Hepatocyte (in vitro differentiated cells): ENCODE measurements around the gene EDAR.

Experiments
- EZH2 ChIP-seq: fragments of 200-600 bp; sonication (generic); IDR thresholded peaks from 2 replicates; pipeline ENCODE4 v1.6.1; 2016; ENCODE audit warnings: antibody characterized with exemption, mild to moderate bottlenecking, borderline replicate concordance
- TF ChIP-seq, protein P1 (sequence below): fragments of 200-600 bp; sonication (generic); IDR thresholded peaks from 2 replicates; pipeline ENCODE4 v1.5.1; 2016; ENCODE audit warnings: antibody characterized with exemption, mild to moderate bottlenecking; ENCODE audit not compliant: poor library complexity

DNA sequence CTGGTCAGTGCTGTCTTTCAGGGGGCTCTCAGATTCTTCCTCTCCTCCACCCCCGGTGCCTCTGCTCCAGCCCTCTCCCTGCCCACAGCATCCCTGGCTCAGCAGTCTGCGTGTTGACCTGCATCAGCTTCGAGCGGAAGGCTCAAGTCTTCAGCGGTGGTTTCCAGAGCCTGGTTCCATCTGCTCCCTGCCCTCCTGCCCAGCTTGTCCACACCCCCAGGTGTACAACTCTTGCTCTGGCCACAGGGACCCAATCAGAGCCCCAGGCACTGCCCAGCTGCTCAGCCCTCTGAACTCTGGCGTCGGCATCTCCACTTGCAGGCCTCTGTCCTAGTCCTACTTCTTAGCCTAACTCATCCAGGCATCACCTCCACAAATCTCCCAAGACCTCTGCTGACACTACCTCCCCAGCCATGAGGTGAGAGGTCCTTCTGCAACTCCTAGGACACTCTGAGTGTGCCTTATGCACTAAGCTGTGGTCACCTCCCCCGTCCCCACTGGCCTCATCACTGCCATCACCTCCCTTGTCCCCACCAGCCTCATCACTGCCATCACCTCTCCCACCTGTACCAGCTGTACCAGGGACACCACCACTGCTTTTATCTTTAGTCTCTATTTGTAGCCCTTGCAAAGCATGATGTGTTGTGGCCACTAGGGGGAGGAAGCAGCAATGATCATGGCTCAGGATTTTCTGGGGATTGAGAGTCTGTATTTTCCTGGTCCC is 60.9 kb downstream of the EDAR start:
- TF ChIP-seq EZH2, result no peak
- TF ChIP-seq, protein P1, sequence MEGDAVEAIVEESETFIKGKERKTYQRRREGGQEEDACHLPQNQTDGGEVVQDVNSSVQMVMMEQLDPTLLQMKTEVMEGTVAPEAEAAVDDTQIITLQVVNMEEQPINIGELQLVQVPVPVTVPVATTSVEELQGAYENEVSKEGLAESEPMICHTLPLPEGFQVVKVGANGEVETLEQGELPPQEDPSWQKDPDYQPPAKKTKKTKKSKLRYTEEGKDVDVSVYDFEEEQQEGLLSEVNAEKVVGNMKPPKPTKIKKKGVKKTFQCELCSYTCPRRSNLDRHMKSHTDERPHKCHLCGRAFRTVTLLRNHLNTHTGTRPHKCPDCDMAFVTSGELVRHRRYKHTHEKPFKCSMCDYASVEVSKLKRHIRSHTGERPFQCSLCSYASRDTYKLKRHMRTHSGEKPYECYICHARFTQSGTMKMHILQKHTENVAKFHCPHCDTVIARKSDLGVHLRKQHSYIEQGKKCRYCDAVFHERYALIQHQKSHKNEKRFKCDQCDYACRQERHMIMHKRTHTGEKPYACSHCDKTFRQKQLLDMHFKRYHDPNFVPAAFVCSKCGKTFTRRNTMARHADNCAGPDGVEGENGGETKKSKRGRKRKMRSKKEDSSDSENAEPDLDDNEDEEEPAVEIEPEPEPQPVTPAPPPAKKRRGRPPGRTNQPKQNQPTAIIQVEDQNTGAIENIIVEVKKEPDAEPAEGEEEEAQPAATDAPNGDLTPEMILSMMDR, result peak; percentile 84
